ENCODE results near the gene GDPD1. TPM values are rescaled to one million over a fixed set of nuclear protein-coding genes. Genes with fewer than 3 reads are reported as not detected.

The GDPD1 gene
- total and polyA plus RNA-seq, 2 donors (not counting 1 experiment from before 2014, with no cell fraction given): 0.95 to 2.7 TPM

GRCh38 chr17:59315866-59316265 is 95.6 kb downstream of the GDPD1 start:
- H3K4me1 ChIP-seq (ENCODE audit: control insufficient read depth in 2 of 2, insufficient read depth in 2 of 2, low read length in 2 of 2): peaks cover 0 to under 1% of the 10 kb centered on the region in 2 donors
- no peak overlapping the region for H3K4me3 Mint-ChIP-seq
- no CpG with 5 or more reads among the region's 4 CpGs for WGBS (ENCODE audit: insufficient coverage)
- no peaks in the 10 kb centered on the region for H3K79me2 ChIP-seq (ENCODE audit: control insufficient read depth, insufficient read depth, low read length)
- no peaks in the 10 kb centered on the region for H3K36me3 ChIP-seq (replicated peaks in 1 of 2; ENCODE audit: control extremely low read depth in 1 of 2, control insufficient read depth in 1 of 2, extremely low read depth in 1 of 2, insufficient read depth in 2 of 2, low read length in 1 of 2)
- no peaks in the 10 kb centered on the region for H4K20me1 ChIP-seq (ENCODE audit: control insufficient read depth, insufficient read depth, low read length, poor library complexity, severe bottlenecking)
- ATAC-seq (ENCODE audit: low read depth) (no peak), DNase-seq (no peak)
- peak overlapping the region; percentile 33 for H2AFZ ChIP-seq (ENCODE audit: insufficient read depth, low read depth, low read length, poor library complexity, severe bottlenecking)
- H3K9me3 Mint-ChIP-seq (ENCODE audit: insufficient read depth): no peaks in the 10 kb centered on the region
- TF ChIP-seq EZH2 (IDR thresholded peaks at IDR 0.05; ENCODE audit: borderline replicate concordance, insufficient read depth, low read depth, low read length, poor library complexity, severe bottlenecking) (no peak), CTCF (IDR thresholded peaks at IDR 0.05) (no peak)
- H3K27ac Mint-ChIP-seq: no peak overlapping the region
- no peaks in the 10 kb centered on the region for H3K4me1 Mint-ChIP-seq
- no peaks in the 10 kb centered on the region for H3K27me3 Mint-ChIP-seq
- H3K27ac ChIP-seq (ENCODE audit: low read length in 2 of 2): no peak overlapping the region
- intact Hi-C loops (cut with micrococcal nuclease): no loop called here
- no peaks in the 10 kb centered on the region for H3K9me3 ChIP-seq (ENCODE audit: control extremely low read depth in 1 of 3, control insufficient read depth in 2 of 3, insufficient read depth in 1 of 3, low read length in 2 of 3)
- H3K9ac ChIP-seq (ENCODE audit: low read length): no peak overlapping the region
- no peak overlapping the region for H3K4me2 ChIP-seq (replicated peaks; ENCODE audit: low read depth, low read length, poor library complexity, severe bottlenecking)
- H3K27me3 ChIP-seq (replicated peaks in 1 of 4; ENCODE audit: control extremely low read depth in 1 of 4, control insufficient read depth in 3 of 4, insufficient read depth in 4 of 4, low read length in 3 of 4): no peaks in the 10 kb centered on the region
- ChIA-PET POLR2A (no interaction called here), CTCF (interaction anchor here (0.6 to 13.1 kb wide), 8 partner anchors 11 to 709 kb away, joined by 3 to 300 read pairs (median 10); partner anchors contain the start of gene YPEL2)
- no peak overlapping the region for H3K4me3 ChIP-seq (ENCODE audit: control extremely low read depth in 1 of 5, extremely low read depth in 1 of 5, insufficient read depth in 1 of 5, low read depth in 2 of 5, low read length in 4 of 5)

Small RNAs within 50 kb of the gene (small RNA-seq; reads per million reads assigned to genes)
- gene RF00019 (ENCODE audit: insufficient read length, low read depth, low replicate concordance) (not detected), gene SNRPGP17 (ENCODE audit: insufficient read length, low read depth, low replicate concordance) (not detected)

Other genes starting within 250 kb of the GDPD1 start
- 28.3 and 33.8 TPM in 2 replicates for gene TRIM37, start 113.6 kb upstream of the GDPD1 start, total RNA-seq
- gene TRIM37, start 113.6 kb upstream of the GDPD1 start, polyA plus RNA-seq: 5.1 and 9.1 TPM in 2 replicates
- 10.3 and 13.8 TPM in 2 replicates for gene SKA2, start 65.3 kb upstream of the GDPD1 start, total RNA-seq
- 2.8 and 2.9 TPM in 2 replicates for gene SKA2, start 65.3 kb upstream of the GDPD1 start, polyA plus RNA-seq
- gene PRR11, start 64.8 kb upstream of the GDPD1 start, total RNA-seq: 0.75 and 1.5 TPM in 2 replicates
- 1.0 and 1.2 TPM in 2 replicates for gene PRR11, start 64.8 kb upstream of the GDPD1 start, polyA plus RNA-seq
- gene SMG8, start 10.5 kb upstream of the GDPD1 start, total RNA-seq: 19.1 and 19.8 TPM in 2 replicates
- 2.2 and 2.7 TPM in 2 replicates for gene SMG8, start 10.5 kb upstream of the GDPD1 start, polyA plus RNA-seq
- gene YPEL2, start 111.1 kb downstream of the GDPD1 start, total RNA-seq: 51.8 and 53.9 TPM in 2 replicates
- gene YPEL2, start 111.1 kb downstream of the GDPD1 start, polyA plus RNA-seq: 20.7 and 24.0 TPM in 2 replicates

All from B cell (primary cell).